Heart left ventricle (tissue), 13 donors: ENCODE measurements around the gene MRPS15.

Experiments used
- POLR2A ChIP-seq, 2 donors: fragments of 450-650 bp; IDR thresholded peaks; one replicate each; pipeline ENCODE4 v1.6.1; 2017; ENCODE audit warnings: antibody characterized with exemption in 2 of 2, mild to moderate bottlenecking in 2 of 2, moderate library complexity in 2 of 2
- TF ChIP-seq, protein P1 (sequence below), 12 donors: fragments of 200-600 bp; sonication (generic) in 4 of 12; IDR thresholded peaks; one replicate each; pipeline versions ENCODE4 v1.5.0 to v1.8.0; 2018 to 2022; ENCODE audit warnings: antibody characterized with exemption in 12 of 12, mild to moderate bottlenecking in 5 of 12
- donor health status: ischemic (EF 13 %, LVEDD 7.1; RV severe dilation, severe dysfunction).
- donor health status: DM: no; HTN: yes; CAD: no.
- donor health status: DM: no; HTN: no; CAD: no.
- donor health status: ischemic (EF 25% LVEDD 6.9; RV normal size, moderate dysfunction).
- donor health status: ischemic (EF 25% LVEDD 5.7; RV mildly dilated, moderate dysfunction).
- donor health status: ischemic (EF 35%, LVEDD 5.7; RV mildly dilated, moderate dysfunction).
- donor health status: nonischemic (EF 11% LVEDD 7.7; RV severe dilation, severe dysfunction).
- donor health status: DM: yes; HTN: yes; CAD: no.
- donor health status: PGD.
- donor health status: ischemic (EF 29% LVEDD 5.4; RV normal size, mild dysfunction).
- donor health status: nonischemic (EF 23%, LVEDD 6.1; RV moderate dilation, normal function).

DNA sequence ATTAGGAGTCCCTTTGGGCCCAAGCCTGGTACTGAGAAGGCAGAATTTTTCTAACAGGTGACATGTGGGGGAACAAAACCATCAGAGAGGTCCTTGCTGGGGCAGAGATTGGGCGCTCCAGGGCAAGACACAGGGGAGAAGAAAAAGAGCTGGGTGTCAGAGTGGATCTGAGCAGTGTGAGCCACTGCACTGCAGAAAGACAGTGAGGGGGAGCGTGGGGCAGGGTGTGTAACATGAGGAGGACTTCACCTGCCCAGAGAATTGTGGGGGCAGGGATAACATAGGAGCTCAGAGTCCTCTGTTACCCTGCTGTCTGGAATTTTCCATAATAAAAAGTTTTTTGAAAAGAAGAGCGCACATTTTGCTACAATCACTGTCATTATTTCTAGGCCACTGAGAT lies 44.1 kb upstream of the MRPS15 start:
- TF ChIP-seq, protein P1, sequence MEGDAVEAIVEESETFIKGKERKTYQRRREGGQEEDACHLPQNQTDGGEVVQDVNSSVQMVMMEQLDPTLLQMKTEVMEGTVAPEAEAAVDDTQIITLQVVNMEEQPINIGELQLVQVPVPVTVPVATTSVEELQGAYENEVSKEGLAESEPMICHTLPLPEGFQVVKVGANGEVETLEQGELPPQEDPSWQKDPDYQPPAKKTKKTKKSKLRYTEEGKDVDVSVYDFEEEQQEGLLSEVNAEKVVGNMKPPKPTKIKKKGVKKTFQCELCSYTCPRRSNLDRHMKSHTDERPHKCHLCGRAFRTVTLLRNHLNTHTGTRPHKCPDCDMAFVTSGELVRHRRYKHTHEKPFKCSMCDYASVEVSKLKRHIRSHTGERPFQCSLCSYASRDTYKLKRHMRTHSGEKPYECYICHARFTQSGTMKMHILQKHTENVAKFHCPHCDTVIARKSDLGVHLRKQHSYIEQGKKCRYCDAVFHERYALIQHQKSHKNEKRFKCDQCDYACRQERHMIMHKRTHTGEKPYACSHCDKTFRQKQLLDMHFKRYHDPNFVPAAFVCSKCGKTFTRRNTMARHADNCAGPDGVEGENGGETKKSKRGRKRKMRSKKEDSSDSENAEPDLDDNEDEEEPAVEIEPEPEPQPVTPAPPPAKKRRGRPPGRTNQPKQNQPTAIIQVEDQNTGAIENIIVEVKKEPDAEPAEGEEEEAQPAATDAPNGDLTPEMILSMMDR (IDR thresholded peaks at IDR 0.05), result no peak
- no peak for TF ChIP-seq POLR2A (IDR thresholded peaks at IDR 0.05)
